GM21717 (cell line): Measurements from ENCODE around the gene PRR23E.

Experiments used
- ATAC-seq: cut with Tn5 transposase; IDR thresholded peaks from one replicate; pipeline ENCODE4 v1.9.1; 2021; ENCODE audit warnings: mild to moderate bottlenecking, moderate library complexity; ENCODE audit not compliant: unreplicated experiment

Gene PRR23E

GRCh38 chr3:127164615-127165014 lies 28.3 kb upstream of the PRR23E start:
- ATAC-seq: no peak

DNA sequence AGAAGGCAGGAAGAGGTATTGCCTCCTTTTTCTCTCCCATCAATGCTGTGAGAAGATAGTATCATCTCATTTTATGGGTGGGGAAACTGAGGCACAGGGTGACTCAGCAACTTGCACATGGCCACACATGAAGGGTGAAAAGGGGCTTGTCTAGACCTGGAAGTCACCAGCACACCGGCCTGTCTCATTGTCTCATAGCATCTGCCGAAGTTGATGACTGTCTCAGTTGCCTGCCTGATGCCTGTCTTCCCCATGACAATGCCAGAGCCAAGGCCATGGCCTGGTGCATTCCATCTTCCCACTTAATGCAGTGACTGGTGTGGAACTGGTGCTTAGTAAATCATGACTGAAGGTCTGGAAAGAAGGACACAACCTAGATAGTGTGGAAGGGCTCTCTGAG lies 27.9 kb upstream of the PRR23E start:
- ATAC-seq: no peak

- ATAC-seq: no peak
Measured at GRCh38 chr3:127165694-127166485, 27.0 kb upstream of the PRR23E start.

DNA sequence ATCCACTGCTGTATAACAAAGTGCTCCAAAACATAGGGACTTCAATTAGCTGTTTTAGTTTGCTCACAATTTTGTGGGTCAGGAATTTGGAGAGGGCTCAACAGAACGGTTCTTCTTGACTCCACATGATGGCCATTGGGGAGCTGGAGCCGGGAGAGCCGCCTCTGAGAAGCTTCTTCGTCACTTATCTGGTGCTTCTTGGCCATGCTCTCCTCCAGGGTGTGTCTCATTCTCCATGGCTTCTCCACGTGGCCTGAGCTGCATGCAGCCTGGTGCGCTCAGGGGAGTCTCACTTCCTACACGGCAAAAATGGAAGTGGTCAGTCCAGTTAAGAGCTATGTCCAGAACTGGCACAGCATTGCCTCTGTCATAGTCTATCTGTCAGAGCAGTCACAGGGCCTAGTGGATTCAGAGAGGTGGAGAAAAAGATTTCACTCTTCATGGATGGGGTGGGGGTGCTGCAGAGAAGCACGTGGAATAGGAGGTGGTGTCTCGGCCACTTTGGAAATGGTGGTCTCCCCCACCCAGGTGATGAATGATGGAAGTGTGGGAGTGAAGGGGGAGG lies 26.3 kb upstream of the PRR23E start:
- ATAC-seq: no peak

DNA sequence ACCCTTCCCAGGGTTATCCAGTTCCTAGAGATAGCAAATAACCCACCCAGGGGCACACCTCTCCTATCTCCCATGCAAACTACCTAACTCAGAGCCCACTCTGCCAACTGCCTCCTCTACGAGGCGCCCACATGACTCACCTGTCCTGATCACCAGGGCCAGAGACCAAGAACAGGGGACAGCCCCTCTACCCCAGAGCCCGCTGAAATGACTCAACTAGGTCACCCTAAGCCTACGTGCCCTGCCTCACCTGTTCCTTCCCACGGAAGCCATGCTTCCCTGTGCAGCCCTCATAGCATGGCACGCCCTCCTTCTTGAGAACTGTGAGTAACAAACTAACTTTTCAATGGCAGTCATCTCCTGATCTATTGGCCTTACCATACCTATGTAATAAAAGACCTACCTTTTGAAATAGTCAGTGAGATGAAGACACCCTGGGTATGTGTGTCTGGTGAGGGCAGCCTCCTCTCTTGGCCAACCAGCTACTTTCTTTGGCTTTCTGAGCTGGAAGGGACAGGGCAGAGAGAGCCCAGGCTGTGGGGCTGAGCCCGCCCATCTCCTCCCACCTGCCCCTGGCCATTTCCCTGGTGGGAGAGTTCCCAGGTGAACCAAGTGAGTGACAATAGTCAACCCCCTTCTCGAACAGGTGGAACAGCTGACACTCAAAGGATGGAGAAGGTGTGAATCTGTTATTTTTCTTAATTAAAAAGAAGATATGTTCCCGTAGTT lies 25.5 kb upstream of the PRR23E start:
- no peak for ATAC-seq

DNA sequence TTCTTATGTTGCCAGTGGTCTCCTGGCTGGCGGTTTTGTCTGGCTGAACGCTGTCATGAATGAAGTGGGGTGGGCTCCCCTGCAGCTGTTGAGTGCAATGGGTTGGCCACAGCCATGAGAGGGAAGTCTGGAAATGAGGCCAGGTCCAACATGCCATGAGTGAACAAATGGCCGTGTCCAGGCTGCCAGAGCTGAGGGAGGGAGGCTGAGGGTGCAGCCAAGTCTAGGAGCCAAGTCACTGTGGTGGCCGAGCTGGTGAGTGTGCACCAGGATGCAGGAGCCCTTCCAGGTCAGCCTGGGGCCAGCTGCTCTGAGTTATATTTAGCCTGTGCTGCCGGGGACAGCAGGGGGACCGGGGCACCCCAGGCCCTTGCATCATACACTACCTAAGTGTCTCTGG lies 24.7 kb upstream of the PRR23E start:
- ATAC-seq: no peak

- ATAC-seq: no peak
Measured at GRCh38 chr3:127170814-127171213, 22.1 kb upstream of the PRR23E start.

GRCh38 chr3:127171320-127171719 lies 21.6 kb upstream of the PRR23E start:
- no peak for ATAC-seq

- ATAC-seq: no peak
Measured at GRCh38 chr3:127171721-127172120, 21.2 kb upstream of the PRR23E start.

DNA sequence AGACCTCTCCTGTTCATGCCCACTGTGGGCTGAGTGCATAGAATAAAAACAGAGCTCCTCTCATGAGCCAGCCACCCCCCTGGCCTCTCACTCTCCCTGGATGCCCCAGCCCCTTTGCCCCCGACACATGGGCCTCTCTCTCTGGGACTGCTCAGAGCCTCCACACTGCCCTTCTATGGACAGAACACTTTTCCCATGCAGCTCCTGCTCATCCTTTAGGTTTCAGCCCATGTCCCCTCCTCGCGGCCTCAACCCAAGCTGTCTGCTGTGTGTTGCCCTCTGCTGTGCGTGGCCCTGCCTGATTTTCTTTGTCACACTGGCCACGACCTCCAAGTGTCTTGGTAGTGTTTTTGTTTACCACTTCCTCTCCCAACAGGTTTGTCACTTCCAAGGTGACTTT lies 20.7 kb upstream of the PRR23E start:
- ATAC-seq: no peak

GRCh38 chr3:127172781-127173515 lies 20.0 kb upstream of the PRR23E start:
- no peak for ATAC-seq

GRCh38 chr3:127173516-127174166 lies 19.3 kb upstream of the PRR23E start:
- ATAC-seq: no peak

GRCh38 chr3:127174284-127174683 lies 18.6 kb upstream of the PRR23E start:
- ATAC-seq: no peak

DNA sequence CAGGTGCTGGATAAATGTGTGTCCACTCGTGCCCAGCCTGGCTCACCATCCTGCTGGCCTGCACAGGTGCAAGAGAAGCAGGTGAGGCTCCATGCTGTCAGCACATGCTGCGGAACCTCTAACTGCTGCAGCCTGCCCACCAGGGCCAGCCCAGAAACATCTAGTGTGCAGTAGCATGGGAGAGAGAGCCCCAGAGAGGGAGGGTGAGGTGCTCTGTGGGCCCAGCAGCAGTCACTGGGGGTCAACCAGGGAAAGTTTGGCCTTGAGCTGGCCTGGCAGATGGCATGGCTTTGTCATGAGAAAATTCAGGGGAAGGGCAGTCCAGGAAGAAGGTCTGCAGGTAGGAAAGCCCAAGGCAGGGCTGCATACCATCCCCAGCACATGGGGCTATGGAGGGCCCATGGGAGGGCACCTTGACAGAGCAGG lies 18.2 kb upstream of the PRR23E start:
- no peak for ATAC-seq

GRCh38 chr3:127175272-127175671 lies 17.7 kb upstream of the PRR23E start:
- no peak for ATAC-seq

- ATAC-seq: no peak
Measured at GRCh38 chr3:127177226-127177625, 15.7 kb upstream of the PRR23E start.

GRCh38 chr3:127180859-127181258 lies 12.1 kb upstream of the PRR23E start:
- ATAC-seq: no peak

DNA sequence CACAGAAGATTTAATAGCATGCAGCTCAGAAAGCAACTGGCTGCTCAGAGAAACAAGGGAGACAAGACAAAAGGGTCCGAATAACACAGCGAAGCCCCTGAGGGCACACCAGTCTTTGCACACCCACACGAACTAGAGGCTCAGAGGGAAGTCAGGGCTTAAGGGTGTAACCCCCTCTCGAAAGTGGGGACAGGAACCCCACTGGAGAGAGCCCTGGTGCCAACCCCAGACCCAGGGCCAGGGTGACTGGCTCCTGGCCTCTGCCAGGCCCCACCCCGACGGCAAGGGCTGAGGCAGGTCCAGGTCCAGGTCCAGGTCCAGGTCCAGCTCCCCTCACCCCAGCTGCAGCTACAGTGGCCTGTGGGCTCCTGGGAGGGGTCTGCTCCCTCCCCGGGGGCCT lies 10.5 kb upstream of the PRR23E start:
- ATAC-seq: no peak

GRCh38 chr3:127182848-127183714 lies 9.8 kb upstream of the PRR23E start:
- no peak for ATAC-seq
